Mesenchymal stem cell (in vitro differentiated cells and primary cell): ENCODE measurements around the gene SNED1.

Experiments
- DNase-seq: peaks from one replicate; pipeline ENCODE4 v3.0.0-alpha.2; 2013
- H2AFZ ChIP-seq: one replicate; pipeline ENCODE4 v1.6.1; 2013; ENCODE audit warnings: low read depth, mild to moderate bottlenecking, control low read depth, inconsistent platforms, low read length, moderate library complexity
- H2AK5ac ChIP-seq: 2 replicates; pipeline ENCODE4 v1.6.1; 2013; ENCODE audit warnings: low read length, moderate library complexity, mild to moderate bottlenecking, inconsistent platforms; ENCODE audit not compliant: severe bottlenecking
- H2BK120ac ChIP-seq: one replicate; pipeline ENCODE4 v1.6.1; 2013; ENCODE audit warnings: low read depth, mild to moderate bottlenecking, inconsistent platforms, low read length, moderate library complexity
- H2BK12ac ChIP-seq, 2 experiments: one replicate each; pipeline ENCODE4 v1.6.1; 2013; ENCODE audit warnings: inconsistent platforms in 2 of 2, low read length in 2 of 2, mild to moderate bottlenecking in 2 of 2, moderate library complexity in 2 of 2, control low read depth in 1 of 2
- H2BK15ac ChIP-seq: one replicate; pipeline ENCODE4 v1.6.1; 2013; ENCODE audit warnings: mild to moderate bottlenecking, low read depth, inconsistent platforms; ENCODE audit not compliant: poor library complexity, severe bottlenecking
- H2BK5ac ChIP-seq: 2 replicates; pipeline ENCODE4 v1.6.1; 2013; ENCODE audit warnings: low read depth, mild to moderate bottlenecking, low read length, control low read depth, inconsistent platforms; ENCODE audit not compliant: poor library complexity, severe bottlenecking
- H3K14ac ChIP-seq, 2 experiments: one replicate each; pipeline ENCODE4 v1.6.1; 2013; ENCODE audit warnings: inconsistent platforms in 2 of 2, low read length in 2 of 2, control low read depth in 1 of 2, mild to moderate bottlenecking in 1 of 2, moderate library complexity in 1 of 2
- H3K18ac ChIP-seq, 2 experiments: one replicate each; pipeline ENCODE4 v1.6.1; 2013; ENCODE audit warnings: inconsistent platforms in 2 of 2, low read length in 2 of 2, control low read depth in 1 of 2, low read depth in 1 of 2, mild to moderate bottlenecking in 1 of 2
- H3K23ac ChIP-seq, 2 experiments: one replicate each; pipeline ENCODE4 v1.6.1; 2013; ENCODE audit warnings: inconsistent platforms in 2 of 2, low read length in 2 of 2, mild to moderate bottlenecking in 2 of 2, moderate library complexity in 2 of 2, control low read depth in 1 of 2
- H3K27ac ChIP-seq: 2 replicates; pipeline ENCODE4 v1.5.1; 2013; ENCODE audit warnings: mild to moderate bottlenecking, moderate library complexity, low read length, control low read depth, inconsistent platforms; ENCODE audit not compliant: poor library complexity, severe bottlenecking
- H3K27me3 ChIP-seq, 2 experiments: 2 replicates each; pipeline versions ENCODE4 v1.6.1 to v1.7.0; 2013; ENCODE audit warnings: low read length in 2 of 2, mild to moderate bottlenecking in 2 of 2, moderate library complexity in 2 of 2, control low read depth in 1 of 2, inconsistent platforms in 1 of 2; ENCODE audit not compliant: control insufficient read depth in 1 of 2, insufficient read depth in 1 of 2
- H3K36me3 ChIP-seq, 2 experiments: 2 replicates each; pipeline versions ENCODE4 v1.6.1 to v1.7.0; 2013; ENCODE audit warnings: low read length in 2 of 2, control low read depth in 1 of 2, inconsistent platforms in 1 of 2, low read depth in 1 of 2, mild to moderate bottlenecking in 1 of 2; ENCODE audit not compliant: insufficient read depth in 2 of 2, control insufficient read depth in 1 of 2
- H3K4ac ChIP-seq, 2 experiments: one replicate each; pipeline ENCODE4 v1.6.1; 2013; ENCODE audit warnings: inconsistent platforms in 2 of 2, low read length in 2 of 2, mild to moderate bottlenecking in 2 of 2, moderate library complexity in 2 of 2, control low read depth in 1 of 2, low read depth in 1 of 2
- H3K4me1 ChIP-seq: 2 replicates; pipeline ENCODE4 v1.6.1; 2013; ENCODE audit warnings: low read depth, low read length, control low read depth; ENCODE audit not compliant: control insufficient read depth, insufficient read depth
- H3K4me2 ChIP-seq: 2 replicates; pipeline ENCODE4 v1.6.1; 2013; ENCODE audit warnings: low read length, mild to moderate bottlenecking, inconsistent platforms; ENCODE audit not compliant: poor library complexity, severe bottlenecking
- H3K4me3 ChIP-seq, 2 experiments: 2 replicates each; pipeline versions ENCODE4 v1.5.1 to v1.7.0; 2013; ENCODE audit warnings: low read length in 2 of 2, mild to moderate bottlenecking in 2 of 2, control low read depth in 1 of 2, low read depth in 1 of 2; ENCODE audit not compliant: insufficient read depth in 1 of 2
- H3K79me1 ChIP-seq: replicated peaks from 2 replicates; pipeline ENCODE4 v1.6.1; 2013; ENCODE audit warnings: mild to moderate bottlenecking, control low read depth, low read length, inconsistent platforms; ENCODE audit not compliant: poor library complexity, severe bottlenecking
- H3K9ac ChIP-seq: 2 replicates; pipeline ENCODE4 v1.7.0; 2013; ENCODE audit warnings: mild to moderate bottlenecking, low read length, moderate library complexity
- H3K9me3 ChIP-seq: 2 replicates; pipeline ENCODE4 v1.7.0; 2013; ENCODE audit warnings: mild to moderate bottlenecking, low read length; ENCODE audit not compliant: control insufficient read depth
- H4K8ac ChIP-seq: one replicate; pipeline ENCODE4 v1.6.1; 2013; ENCODE audit warnings: inconsistent platforms, mild to moderate bottlenecking, low read length, moderate library complexity
- H4K91ac ChIP-seq: one replicate; pipeline ENCODE4 v1.6.1; 2013; ENCODE audit warnings: mild to moderate bottlenecking, low read length, inconsistent platforms
- WGBS: methylation state at CpG from one replicate; pipeline ENCODE4 v1.1.7; 2013; ENCODE audit warnings: mixed read lengths; 5-methylcytosine and 5-hydroxymethylcytosine counted together

SNED1 gene

GRCh38 chr2:241017228-241017940 is 19.0 kb downstream of the SNED1 start:
- Histone ChIP-seq H3K4ac (no peak overlapping the region), H3K27me3 (peaks cover 0 to 4% of the 10 kb centered on the region in 2 experiments), H2BK5ac (no peak overlapping the region), H3K4me3 (no peak overlapping the region), H2AK5ac (no peak overlapping the region), H3K23ac (no peak overlapping the region), H3K4me2 (no peak overlapping the region), H2AFZ (no peak overlapping the region), H3K9me3 (no peaks in the 10 kb centered on the region), H2BK12ac (no peak overlapping the region), H3K36me3 (peaks cover 0 to 88% of the 10 kb centered on the region in 2 experiments), H3K18ac (no peak overlapping the region), H3K27ac (no peak overlapping the region), H4K91ac (no peak overlapping the region), H3K9ac (no peak overlapping the region), H2BK120ac (no peak overlapping the region), H2BK15ac (no peak overlapping the region), H3K79me1 (no peaks in the 10 kb centered on the region), H3K4me1 (no peaks in the 10 kb centered on the region), H4K8ac (no peak overlapping the region), H3K14ac (no peak overlapping the region)
- DNase-seq: no peak
- WGBS: 92% methylated on average over 13 of the region's 13 CpGs

GRCh38 chr2:241018051-241018891 is 19.9 kb downstream of the SNED1 start:
- Histone ChIP-seq H3K27ac (no peak overlapping the region), H3K18ac (no peak overlapping the region), H4K91ac (no peak overlapping the region), H3K36me3 (peaks cover 0 to 91% of the 10 kb centered on the region in 2 experiments), H3K23ac (no peak overlapping the region), H3K9me3 (no peaks in the 10 kb centered on the region), H2BK5ac (no peak overlapping the region), H3K4me1 (no peaks in the 10 kb centered on the region), H2BK15ac (no peak overlapping the region), H3K27me3 (peaks cover 0 to 4% of the 10 kb centered on the region in 2 experiments), H2BK120ac (no peak overlapping the region), H2AK5ac (no peak overlapping the region), H3K79me1 (no peaks in the 10 kb centered on the region), H3K4me2 (no peak overlapping the region), H3K4ac (no peak overlapping the region), H3K9ac (no peak overlapping the region), H3K4me3 (no peak overlapping the region), H2AFZ (no peak overlapping the region), H4K8ac (no peak overlapping the region), H2BK12ac (no peak overlapping the region), H3K14ac (no peak overlapping the region)
- DNase-seq: no peak
- WGBS: 91% methylated on average over 26 of the region's 26 CpGs

- Histone ChIP-seq H3K4me1 (no peaks in the 10 kb centered on the region), H2BK12ac (no peak overlapping the region), H2AK5ac (no peak overlapping the region), H3K14ac (no peak overlapping the region), H3K36me3 (peaks cover 0 to 83% of the 10 kb centered on the region in 2 experiments), H4K8ac (no peak overlapping the region), H3K79me1 (no peaks in the 10 kb centered on the region), H3K9ac (no peak overlapping the region), H3K18ac (no peak overlapping the region), H2BK5ac (no peak overlapping the region), H3K9me3 (no peaks in the 10 kb centered on the region), H3K27me3 (peaks cover 0 to 4% of the 10 kb centered on the region in 2 experiments), H3K4ac (no peak overlapping the region), H3K4me3 (no peak overlapping the region), H2BK15ac (no peak overlapping the region), H2AFZ (no peak overlapping the region), H2BK120ac (no peak overlapping the region), H3K23ac (no peak overlapping the region), H4K91ac (no peak overlapping the region), H3K4me2 (no peak overlapping the region), H3K27ac (no peak overlapping the region)
- DNase-seq: no peak
- 93% methylated on average over 20 of the region's 20 CpGs for WGBS
Observed at GRCh38 chr2:241019441-241020139, 21.2 kb downstream of the SNED1 start.

GRCh38 chr2:241020201-241020600 is 21.8 kb downstream of the SNED1 start:
- Histone ChIP-seq H3K27ac (no peak overlapping the region), H2AK5ac (no peak overlapping the region), H2AFZ (no peak overlapping the region), H3K4ac (no peak overlapping the region), H3K36me3 (peaks cover 0 to 82% of the 10 kb centered on the region in 2 experiments), H3K4me3 (no peak overlapping the region), H3K9me3 (peaks cover 4% of the 10 kb centered on the region), H3K4me1 (no peaks in the 10 kb centered on the region), H3K23ac (no peak overlapping the region), H3K9ac (no peak overlapping the region), H2BK120ac (no peak overlapping the region), H2BK12ac (no peak overlapping the region), H2BK5ac (no peak overlapping the region), H3K27me3 (peaks cover 0 to 4% of the 10 kb centered on the region in 2 experiments), H3K18ac (no peak overlapping the region), H2BK15ac (no peak overlapping the region), H3K4me2 (no peak overlapping the region), H3K14ac (no peak overlapping the region), H4K8ac (no peak overlapping the region), H4K91ac (no peak overlapping the region), H3K79me1 (no peaks in the 10 kb centered on the region)
- no peak for DNase-seq
- 94% methylated on average over 10 of the region's 10 CpGs for WGBS
